ENCODE results near the gene PIK3CG.

GRCh38 chr7:106915873-106916272 lies 50.8 kb downstream of the PIK3CG start:
- TF ChIP-seq, protein P1, sequence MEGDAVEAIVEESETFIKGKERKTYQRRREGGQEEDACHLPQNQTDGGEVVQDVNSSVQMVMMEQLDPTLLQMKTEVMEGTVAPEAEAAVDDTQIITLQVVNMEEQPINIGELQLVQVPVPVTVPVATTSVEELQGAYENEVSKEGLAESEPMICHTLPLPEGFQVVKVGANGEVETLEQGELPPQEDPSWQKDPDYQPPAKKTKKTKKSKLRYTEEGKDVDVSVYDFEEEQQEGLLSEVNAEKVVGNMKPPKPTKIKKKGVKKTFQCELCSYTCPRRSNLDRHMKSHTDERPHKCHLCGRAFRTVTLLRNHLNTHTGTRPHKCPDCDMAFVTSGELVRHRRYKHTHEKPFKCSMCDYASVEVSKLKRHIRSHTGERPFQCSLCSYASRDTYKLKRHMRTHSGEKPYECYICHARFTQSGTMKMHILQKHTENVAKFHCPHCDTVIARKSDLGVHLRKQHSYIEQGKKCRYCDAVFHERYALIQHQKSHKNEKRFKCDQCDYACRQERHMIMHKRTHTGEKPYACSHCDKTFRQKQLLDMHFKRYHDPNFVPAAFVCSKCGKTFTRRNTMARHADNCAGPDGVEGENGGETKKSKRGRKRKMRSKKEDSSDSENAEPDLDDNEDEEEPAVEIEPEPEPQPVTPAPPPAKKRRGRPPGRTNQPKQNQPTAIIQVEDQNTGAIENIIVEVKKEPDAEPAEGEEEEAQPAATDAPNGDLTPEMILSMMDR (IDR thresholded peaks at IDR 0.05; ENCODE audit: insufficient read depth, low read length, poor library complexity, severe bottlenecking), result no peak
- no peak for TF ChIP-seq EZH2phosphoT487 (conservative IDR thresholded peaks at IDR 0.05; ENCODE audit: low read length)
